ENCODE data around the gene NPIPA8.
"Not testable (repeated sequence)": the region's sequence is repeated elsewhere in the genome, so short reads cannot be mapped to it uniquely, and the experiment has no call there.

NPIPA8 gene

GRCh38 chr16:18270171-18270570, 66.4 kb downstream of the NPIPA8 start:
- DNase-seq: not testable (repeated sequence)

Data from retina (tissue), 1 donor.